Small intestine (tissue), 7 donors: ENCODE measurements around the gene FOXF1. TPM values are rescaled to one million over a fixed set of nuclear protein-coding genes. Genes with fewer than 3 reads are reported as not detected.
A peak's percentile ranks its signal among the peaks of the same experiment; 100 is the strongest.

ENCODE experiments used
- DNase-seq, 2 donors: peaks; one replicate each; pipeline versions ENCODE4 v3.0.0 to v3.0.0-alpha.2; 2013
- FAIRE-seq: peaks from 2 replicates; lab custom pipeline; 2012; peaks lifted over from hg19 to GRCh38; lab: Jason Lieb, UNC
- H3K27ac ChIP-seq, 3 donors: one replicate each; pipeline ENCODE4 v1.5.1; 2013; ENCODE audit warnings: low read length in 2 of 3, mild to moderate bottlenecking in 2 of 3, control low read depth in 1 of 3, inconsistent platforms in 1 of 3, low read depth in 1 of 3, moderate library complexity in 1 of 3
- H3K27me3 ChIP-seq, 3 donors: one replicate each; pipeline ENCODE4 v1.6.1; 2013; ENCODE audit warnings: low read length in 3 of 3, inconsistent platforms in 1 of 3; ENCODE audit not compliant: control insufficient read depth in 3 of 3, insufficient read depth in 3 of 3
- H3K36me3 ChIP-seq, 3 donors: one replicate each; pipeline ENCODE4 v1.6.1; 2013; ENCODE audit warnings: low read length in 3 of 3, inconsistent platforms in 1 of 3, low read depth in 1 of 3, mild to moderate bottlenecking in 1 of 3, moderate library complexity in 1 of 3; ENCODE audit not compliant: control insufficient read depth in 3 of 3, insufficient read depth in 2 of 3
- H3K4me1 ChIP-seq, 3 donors: one replicate each; pipeline ENCODE4 v1.6.1; 2013; ENCODE audit warnings: low read length in 2 of 3, inconsistent platforms in 1 of 3, low read depth in 1 of 3, mild to moderate bottlenecking in 1 of 3, moderate library complexity in 1 of 3; ENCODE audit not compliant: control insufficient read depth in 3 of 3, insufficient read depth in 2 of 3
- H3K4me3 ChIP-seq, 3 donors: one replicate each; pipeline ENCODE4 v1.5.1; 2013; ENCODE audit warnings: low read length in 3 of 3, control low read depth in 1 of 3, inconsistent platforms in 1 of 3, low read depth in 1 of 3, mild to moderate bottlenecking in 1 of 3, moderate library complexity in 1 of 3
- H3K9me3 ChIP-seq, 2 donors: one replicate each; pipeline ENCODE4 v1.6.1; 2013; ENCODE audit warnings: low read depth in 1 of 2, low read length in 1 of 2; ENCODE audit not compliant: control insufficient read depth in 2 of 2, insufficient read depth in 1 of 2
- WGBS, 3 donors: extraction: QIAGEN DNeasy Blood & Tissue Kit; methylation state at CpG; one replicate each; pipeline ENCODE4 v1.1.7; 2013; 5-methylcytosine and 5-hydroxymethylcytosine counted together
- polyA plus RNA-seq, 4 donors: library from polyadenylated mRNA; stranded (reverse) in 3 of 4; unstranded in 1 of 4; fragments of 200-250 nt in 3 of 4; fragments of 120-200 nt in 1 of 4; gene quantifications; one replicate each; pipeline versions ENCODE4 v1.2.1 to v1.2.3, GENCODE V29; 2013
- donor health status: healthy with polysubstance abuse.
- donor health status: control.
- donor health status: control.
- donor health status: Bipolar disorder and iron deficiency.
- donor health status: healthy.

The FOXF1 gene
- polyA plus RNA-seq, 4 donors, result 4.6 to 17.4 (median 7.2) TPM; not detected in 1

- H3K9me3 ChIP-seq, result no peaks in the 10 kb centered on the region
- FAIRE-seq (no peak), DNase-seq (no peak)
- peaks cover 0 to 5% (median 0%) of the 10 kb centered on the region in 3 donors for H3K4me1 ChIP-seq
- peak overlapping the region in 2 of 3 donors; percentile 88 to 90 for H3K27ac ChIP-seq
- WGBS, 3 donors, result 10 to 26% (median 11%) methylated on average over 22 of the region's 22 CpGs
- peak overlapping the region in 1 of 3 donors; percentile 17 for H3K4me3 ChIP-seq
- peaks cover 14 to 77% (median 21%) of the 10 kb centered on the region in 3 donors for H3K27me3 ChIP-seq
- H3K36me3 ChIP-seq, result peaks cover 0 to 10% (median 0%) of the 10 kb centered on the region in 3 donors
Observed at GRCh38 chr16:86494039-86494564, 16.2 kb upstream of the FOXF1 start.

DNA sequence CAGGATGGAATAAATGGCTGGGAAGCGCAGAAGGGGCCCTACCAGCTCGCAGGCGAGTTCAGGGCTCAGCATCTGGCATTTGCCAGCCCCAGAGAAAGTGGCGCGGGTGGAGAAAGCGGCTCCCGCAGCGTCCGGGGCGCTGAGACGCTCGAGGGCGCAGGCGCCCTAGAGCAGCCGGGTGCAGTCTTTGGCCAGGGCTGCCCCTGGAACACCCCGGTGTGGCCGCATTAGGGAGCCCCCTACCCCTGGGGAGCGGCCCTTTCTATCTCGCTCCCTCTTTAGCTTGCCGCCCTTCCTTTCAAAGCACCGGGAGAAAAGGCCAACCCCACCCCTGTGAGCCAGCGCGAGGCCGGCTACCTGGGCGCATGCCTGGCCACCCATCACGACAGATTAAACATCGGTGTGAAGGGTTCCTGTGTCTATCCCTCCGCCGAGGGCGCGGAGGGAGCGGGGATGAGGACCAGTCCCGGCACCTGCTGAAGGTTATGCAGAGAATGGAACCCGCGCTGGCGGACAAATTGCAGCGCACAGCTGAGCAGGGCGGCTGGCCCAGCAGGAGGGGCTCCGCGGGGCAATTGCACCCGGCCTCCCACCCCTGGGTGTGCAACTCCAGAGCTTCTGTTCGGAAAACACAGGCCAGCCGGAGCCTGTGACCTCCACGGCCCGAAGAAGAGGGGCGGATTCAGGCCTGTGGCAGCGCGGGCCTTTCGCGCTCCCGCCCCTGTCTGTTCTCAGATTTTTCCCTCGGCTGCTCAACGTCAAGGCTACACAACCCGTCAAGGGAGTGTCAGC lies 15.6 kb upstream of the FOXF1 start:
- Histone ChIP-seq H3K4me3 (peak overlapping the region in 1 of 3 donors; percentile 17), H3K4me1 (peaks cover 0 to 5% (median 0%) of the 10 kb centered on the region in 3 donors), H3K36me3 (peaks cover 0 to 7% (median 0%) of the 10 kb centered on the region in 3 donors), H3K9me3 (no peaks in the 10 kb centered on the region), H3K27me3 (peaks cover 14 to 79% (median 21%) of the 10 kb centered on the region in 3 donors), H3K27ac (peak overlapping the region in 2 of 3 donors; percentile 88 to 90)
- DNase-seq, result no peak
- no peak for FAIRE-seq
- 11 to 26% (median 13%) methylated on average over 54 of the region's 54 CpGs for WGBS, 3 donors

DNA sequence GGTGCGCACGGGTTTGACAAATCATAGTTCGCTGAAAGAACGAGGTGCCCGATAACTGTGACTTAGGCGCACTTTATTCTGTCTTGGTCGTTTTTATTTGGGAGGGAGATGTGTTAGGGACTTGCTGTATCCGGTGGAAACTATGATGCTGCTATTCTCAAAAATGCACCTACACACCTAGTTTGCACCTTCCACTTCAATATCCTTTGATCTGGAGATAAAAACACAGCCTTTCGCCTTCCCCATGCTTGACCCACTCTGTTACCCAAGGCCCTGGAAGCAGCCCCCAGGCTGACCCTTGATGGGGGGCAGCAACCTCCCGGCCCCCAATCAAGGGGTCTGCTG lies 15.0 kb upstream of the FOXF1 start:
- peak overlapping the region in 1 of 3 donors; percentile 17 for H3K4me3 ChIP-seq
- H3K36me3 ChIP-seq, result peaks cover 0 to 8% (median 0%) of the 10 kb centered on the region in 3 donors
- peak overlapping the region in 2 of 3 donors; percentile 88 to 90 for H3K27ac ChIP-seq
- no peak for FAIRE-seq
- 6 to 32% (median 11%) methylated on average over 10 of the region's 10 CpGs for WGBS, 3 donors
- no peaks in the 10 kb centered on the region for H3K9me3 ChIP-seq
- no peak for DNase-seq
- peaks cover 14 to 83% (median 21%) of the 10 kb centered on the region in 3 donors for H3K27me3 ChIP-seq
- H3K4me1 ChIP-seq, result peaks cover 0 to 5% (median 0%) of the 10 kb centered on the region in 3 donors

DNA sequence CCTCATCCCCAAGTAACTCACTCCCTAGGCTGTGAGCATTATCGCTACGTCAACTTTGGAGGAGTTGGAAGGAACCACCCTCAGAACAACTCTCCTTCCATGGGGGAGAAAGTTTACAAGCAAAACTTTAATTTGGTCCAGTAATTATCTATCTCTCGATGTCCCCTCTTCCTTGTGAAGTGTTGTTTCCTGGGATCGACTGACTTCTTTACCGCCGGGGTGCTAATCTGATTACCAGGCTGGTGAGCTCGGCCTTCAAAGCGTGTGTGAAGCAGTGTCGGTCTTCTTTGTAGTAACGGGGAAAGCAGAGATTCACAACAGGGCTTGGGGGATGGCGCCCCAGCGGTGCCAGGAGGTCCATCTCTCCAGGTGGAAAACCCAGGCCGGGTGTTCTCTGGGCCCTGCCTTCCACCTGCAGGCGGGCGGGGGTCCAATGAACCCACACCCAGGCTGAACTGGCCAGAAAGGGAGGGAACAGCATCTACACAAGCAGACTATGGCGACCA lies 14.5 kb upstream of the FOXF1 start:
- Histone ChIP-seq H3K36me3 (peaks cover 0 to 13% (median 0%) of the 10 kb centered on the region in 3 donors), H3K27me3 (peaks cover 14 to 88% (median 25%) of the 10 kb centered on the region in 3 donors), H3K4me1 (peaks cover 0 to 9% (median 0%) of the 10 kb centered on the region in 3 donors), H3K27ac (peak overlapping the region; percentile 49 to 90 (median 88)), H3K4me3 (peak overlapping the region in 1 of 3 donors; percentile 17), H3K9me3 (no peaks in the 10 kb centered on the region)
- FAIRE-seq, result no peak
- peak in 1 of 2 donors; percentile 15 for DNase-seq
- 6 to 27% (median 14%) methylated on average over 16 of the region's 16 CpGs for WGBS, 3 donors

- Histone ChIP-seq H3K36me3 (peaks cover 0 to 15% (median 0%) of the 10 kb centered on the region in 3 donors), H3K4me1 (peaks cover 0 to 10% (median 0%) of the 10 kb centered on the region in 3 donors), H3K9me3 (no peaks in the 10 kb centered on the region), H3K27ac (peak overlapping the region; percentile 49 to 90 (median 88)), H3K27me3 (peaks cover 18 to 94% (median 28%) of the 10 kb centered on the region in 3 donors), H3K4me3 (peak overlapping the region in 1 of 3 donors; percentile 35)
- 9 to 18% (median 11%) methylated on average over 34 of the region's 34 CpGs for WGBS, 3 donors
- DNase-seq (peak in 1 of 2 donors; percentile 14), FAIRE-seq (no peak)
Observed at GRCh38 chr16:86496262-86496928, 13.9 kb upstream of the FOXF1 start.

GRCh38 chr16:86496929-86497461 lies 13.3 kb upstream of the FOXF1 start:
- peaks cover 0 to 8% (median 0%) of the 10 kb centered on the region in 3 donors for H3K4me1 ChIP-seq
- peaks cover 0 to 15% (median 0%) of the 10 kb centered on the region in 3 donors for H3K36me3 ChIP-seq
- FAIRE-seq (no peak), DNase-seq (peak in 1 of 2 donors; percentile 39)
- 6 to 13% (median 11%) methylated on average over 42 to 45 of the region's 45 CpGs for WGBS, 3 donors
- H3K27ac ChIP-seq, result peak overlapping the region in 2 of 3 donors; percentile 82 to 88
- H3K4me3 ChIP-seq, result peak overlapping the region in 1 of 3 donors; percentile 35
- no peaks in the 10 kb centered on the region for H3K9me3 ChIP-seq
- H3K27me3 ChIP-seq, result peaks cover 20 to 94% (median 29%) of the 10 kb centered on the region in 3 donors

GRCh38 chr16:86497551-86498021 lies 12.7 kb upstream of the FOXF1 start:
- Histone ChIP-seq H3K4me3 (peak overlapping the region in 1 of 3 donors; percentile 35), H3K27ac (peak overlapping the region in 2 of 3 donors; percentile 82 to 88)

More at GRCh38 chr16:86497551-86498021, 12.7 kb upstream of the FOXF1 start:
- H3K27me3 ChIP-seq, result peaks cover 20 to 94% (median 33%) of the 10 kb centered on the region in 3 donors
- H3K9me3 ChIP-seq, result no peaks in the 10 kb centered on the region
- peak in 1 of 2 donors; percentile 19 for DNase-seq
- 4 to 14% (median 11%) methylated on average over 43 to 44 of the region's 44 CpGs for WGBS, 3 donors
- no peak for FAIRE-seq
- H3K4me1 ChIP-seq, result peaks cover 0 to 5% (median 0%) of the 10 kb centered on the region in 3 donors
- peaks cover 0 to 15% (median 0%) of the 10 kb centered on the region in 3 donors for H3K36me3 ChIP-seq
